ENCODE results near the gene ROBO3. TPM values are rescaled to one million over a fixed set of nuclear protein-coding genes. Genes with fewer than 3 reads are reported as not detected.

ROBO3 gene
- total and polyA plus RNA-seq, 4 donors, result 2.1 to 63.0 (median 17.7) TPM

DNA sequence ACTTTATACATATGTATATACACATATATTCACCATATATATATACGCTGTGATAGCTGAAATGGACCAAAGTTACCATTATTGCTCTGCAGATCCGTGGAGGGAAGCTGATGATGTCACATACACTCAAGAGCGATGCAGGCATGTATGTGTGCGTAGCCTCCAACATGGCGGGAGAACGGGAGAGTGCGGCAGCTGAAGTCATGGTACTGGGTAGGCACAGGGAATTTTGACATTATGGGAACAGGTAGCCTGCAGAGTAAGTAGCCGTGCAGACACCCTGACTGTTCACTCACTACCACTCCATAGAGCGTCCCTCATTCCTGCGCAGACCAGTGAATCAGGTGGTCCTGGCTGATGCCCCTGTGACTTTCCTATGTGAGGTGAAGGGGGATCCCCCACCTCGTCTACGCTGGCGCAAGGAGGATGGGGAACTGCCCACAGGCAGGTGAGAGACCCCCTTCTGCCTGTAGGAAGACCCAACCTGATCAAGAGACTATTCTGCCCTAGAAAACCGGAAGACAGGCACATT, 4.7 kb downstream of the ROBO3 start:
- WGBS, 2 donors, result 46 to 49% methylated on average over 14 of the region's 14 CpGs
- ATAC-seq (ENCODE audit: low FRiP score), result no peak
- no peaks in the 10 kb centered on the region for H3K27me3 ChIP-seq (ENCODE audit: control insufficient read depth in 1 of 2, insufficient read depth in 2 of 2, low read length in 1 of 2)
- H3K4me3 ChIP-seq (ENCODE audit: low read length in 2 of 2), result no peak overlapping the region
- no peak for DNase-seq
- no peaks in the 10 kb centered on the region for H3K4me1 ChIP-seq (ENCODE audit: control insufficient read depth in 1 of 2, insufficient read depth in 2 of 2, low read length in 2 of 2)
- no peaks in the 10 kb centered on the region for H3K9me3 ChIP-seq (ENCODE audit: control insufficient read depth, low read length)
- H3K27ac ChIP-seq (ENCODE audit: low read depth in 1 of 2, low read length in 2 of 2), result no peak overlapping the region
- intact Hi-C loops (cut with DNase I), result loop anchor here in 1 of 2 donors (10.0 kb wide), 1 partner anchor 455 kb away; no protein-coding TSS in a partner anchor
- H3K36me3 ChIP-seq (ENCODE audit: control insufficient read depth in 1 of 2, insufficient read depth in 2 of 2, low read length in 1 of 2), result no peaks in the 10 kb centered on the region

DNA sequence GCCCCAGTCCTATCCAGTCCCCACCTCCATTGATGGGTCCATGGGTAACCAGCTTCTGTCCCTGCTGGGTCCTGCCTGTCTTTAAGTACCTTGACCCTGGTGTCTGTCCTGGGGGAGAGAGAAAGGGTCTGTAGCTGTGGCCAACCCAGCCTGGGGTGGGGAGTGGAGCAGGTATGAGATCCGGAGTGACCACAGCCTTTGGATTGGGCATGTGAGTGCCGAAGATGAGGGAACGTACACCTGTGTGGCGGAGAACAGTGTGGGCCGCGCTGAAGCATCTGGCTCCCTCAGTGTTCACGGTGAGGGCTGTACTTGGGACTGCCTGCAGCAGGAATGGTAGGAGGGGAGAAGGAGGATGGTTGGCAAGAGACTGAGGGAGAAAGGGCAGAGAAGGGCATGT, 5.2 kb downstream of the ROBO3 start:
- H3K27me3 ChIP-seq (ENCODE audit: control insufficient read depth in 1 of 2, insufficient read depth in 2 of 2, low read length in 1 of 2), result no peaks in the 10 kb centered on the region
- no peaks in the 10 kb centered on the region for H3K36me3 ChIP-seq (ENCODE audit: control insufficient read depth in 1 of 2, insufficient read depth in 2 of 2, low read length in 1 of 2)
- H3K9me3 ChIP-seq (ENCODE audit: control insufficient read depth, low read length), result no peaks in the 10 kb centered on the region
- ATAC-seq (ENCODE audit: low FRiP score), result no peak
- no peak for DNase-seq
- 40 to 53% methylated on average over 7 of the region's 7 CpGs for WGBS, 2 donors
- H3K4me1 ChIP-seq (ENCODE audit: control insufficient read depth in 1 of 2, insufficient read depth in 2 of 2, low read length in 2 of 2), result no peaks in the 10 kb centered on the region
- no peak overlapping the region for H3K4me3 ChIP-seq (ENCODE audit: low read length in 2 of 2)
- no peak overlapping the region for H3K27ac ChIP-seq (ENCODE audit: low read depth in 1 of 2, low read length in 2 of 2)
- intact Hi-C loops (cut with DNase I), result loop anchor here in 1 of 2 donors (10.0 kb wide), 1 partner anchor 456 kb away; no protein-coding TSS in a partner anchor

DNA sequence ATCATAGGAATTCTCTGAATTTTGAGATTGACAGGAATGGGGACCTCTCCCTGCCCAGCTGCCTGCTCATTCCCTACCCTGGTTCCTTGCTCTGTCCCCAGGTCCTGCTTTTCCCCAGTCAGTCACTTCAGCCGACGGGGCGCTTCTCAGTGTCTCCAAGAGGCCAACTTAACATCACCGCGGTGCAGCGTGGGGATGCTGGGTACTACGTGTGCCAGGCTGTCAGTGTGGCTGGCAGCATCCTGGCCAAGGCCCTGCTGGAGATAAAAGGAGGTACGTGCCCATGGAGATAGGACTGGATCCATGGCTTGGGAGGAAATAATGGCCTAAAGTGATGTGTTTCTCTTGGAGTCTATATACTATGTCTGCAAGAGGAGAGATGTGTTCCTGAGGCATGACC, 7.0 kb downstream of the ROBO3 start:
- intact Hi-C loops (cut with DNase I), result loop anchor here in 1 of 2 donors (10.0 kb wide), 1 partner anchor 457 kb away; no protein-coding TSS in a partner anchor
- DNase-seq (no peak), ATAC-seq (ENCODE audit: low FRiP score) (no peak)
- no peaks in the 10 kb centered on the region for H3K4me1 ChIP-seq (ENCODE audit: control insufficient read depth in 1 of 2, insufficient read depth in 2 of 2, low read length in 2 of 2)
- no peaks in the 10 kb centered on the region for H3K27me3 ChIP-seq (ENCODE audit: control insufficient read depth in 1 of 2, insufficient read depth in 2 of 2, low read length in 1 of 2)
- 33 to 35% methylated on average over 8 of the region's 8 CpGs for WGBS, 2 donors
- no peak overlapping the region for H3K27ac ChIP-seq (ENCODE audit: low read depth in 1 of 2, low read length in 2 of 2)
- H3K36me3 ChIP-seq (ENCODE audit: control insufficient read depth in 1 of 2, insufficient read depth in 2 of 2, low read length in 1 of 2), result no peaks in the 10 kb centered on the region
- no peak overlapping the region for H3K4me3 ChIP-seq (ENCODE audit: low read length in 2 of 2)
- no peaks in the 10 kb centered on the region for H3K9me3 ChIP-seq (ENCODE audit: control insufficient read depth, low read length)

DNA sequence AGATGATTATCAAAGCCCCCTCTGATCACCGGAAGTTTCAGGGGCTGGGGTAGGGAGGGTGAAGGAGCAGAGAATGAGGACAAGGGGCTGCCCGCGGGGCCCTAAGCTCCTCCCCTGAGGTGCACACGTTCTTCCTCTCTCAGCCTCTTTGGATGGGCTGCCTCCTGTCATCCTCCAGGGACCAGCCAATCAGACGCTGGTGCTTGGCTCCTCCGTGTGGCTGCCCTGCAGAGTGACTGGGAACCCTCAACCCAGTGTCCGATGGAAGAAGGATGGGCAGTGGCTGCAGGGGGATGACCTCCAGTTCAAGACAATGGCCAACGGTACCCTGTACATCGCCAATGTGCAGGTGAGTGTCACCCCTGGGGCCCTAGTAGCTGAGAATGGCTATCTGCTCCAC, 7.5 kb downstream of the ROBO3 start:
- intact Hi-C loops (cut with DNase I), result loop anchor here in 1 of 2 donors (10.0 kb wide), 1 partner anchor 458 kb away; no protein-coding TSS in a partner anchor
- ATAC-seq (ENCODE audit: low FRiP score) (no peak), DNase-seq (no peak)
- Histone ChIP-seq H3K27me3 (ENCODE audit: control insufficient read depth in 1 of 2, insufficient read depth in 2 of 2, low read length in 1 of 2) (no peaks in the 10 kb centered on the region), H3K4me1 (ENCODE audit: control insufficient read depth in 1 of 2, insufficient read depth in 2 of 2, low read length in 2 of 2) (no peaks in the 10 kb centered on the region), H3K27ac (ENCODE audit: low read depth in 1 of 2, low read length in 2 of 2) (no peak overlapping the region), H3K36me3 (ENCODE audit: control insufficient read depth in 1 of 2, insufficient read depth in 2 of 2, low read length in 1 of 2) (no peaks in the 10 kb centered on the region), H3K9me3 (ENCODE audit: control insufficient read depth, low read length) (no peaks in the 10 kb centered on the region), H3K4me3 (ENCODE audit: low read length in 2 of 2) (no peak overlapping the region)
- WGBS, 2 donors, result 26 to 31% methylated on average over 9 of the region's 9 CpGs

- DNase-seq, result no peak
Observed at GRCh38 chr11:124873951-124874350, 8.7 kb downstream of the ROBO3 start.

DNA sequence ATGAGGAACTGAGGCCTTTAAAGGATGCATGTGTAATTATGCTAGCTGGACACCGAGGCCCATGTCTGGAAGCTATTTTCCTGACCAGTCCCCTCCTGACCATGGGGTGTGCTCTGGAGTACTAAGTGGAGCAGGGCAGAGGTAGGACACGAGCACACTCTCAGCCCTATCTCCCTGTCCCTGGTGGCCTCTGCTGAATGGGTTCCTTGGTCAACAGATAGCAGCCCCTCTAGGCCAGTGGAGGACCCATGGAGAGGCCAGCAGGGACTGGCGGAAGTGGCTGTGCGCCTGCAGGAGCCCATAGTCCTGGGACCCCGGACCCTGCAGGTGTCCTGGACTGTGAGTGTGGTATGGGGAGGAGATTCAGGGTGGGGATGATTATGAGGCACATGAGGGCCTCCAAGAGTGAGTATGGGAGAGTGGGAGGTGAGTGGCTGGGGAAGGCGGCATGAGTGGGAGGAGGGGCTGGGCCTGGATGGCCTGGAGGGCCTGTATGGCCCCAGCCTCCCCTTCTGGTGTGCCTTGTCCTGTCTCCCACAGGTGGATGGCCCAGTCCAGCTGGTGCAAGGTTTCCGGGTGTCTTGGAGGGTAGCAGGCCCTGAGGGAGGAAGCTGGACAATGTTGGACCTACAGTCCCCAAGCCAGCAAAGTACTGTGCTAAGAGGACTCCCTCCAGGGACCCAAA, 9.5 kb downstream of the ROBO3 start:
- no peak overlapping the region for H3K4me3 ChIP-seq (ENCODE audit: low read length in 2 of 2)
- WGBS, 2 donors, result 94 to 95% methylated on average over 7 of the region's 7 CpGs
- no peaks in the 10 kb centered on the region for H3K36me3 ChIP-seq (ENCODE audit: control insufficient read depth in 1 of 2, insufficient read depth in 2 of 2, low read length in 1 of 2)
- no peak for DNase-seq
- intact Hi-C loops (cut with DNase I), result loop anchor here in 1 of 2 donors (10.0 kb wide), 1 partner anchor 460 kb away; no protein-coding TSS in a partner anchor
- ATAC-seq (ENCODE audit: low FRiP score), result no peak
- H3K27ac ChIP-seq (ENCODE audit: low read depth in 1 of 2, low read length in 2 of 2), result no peak overlapping the region
- no peaks in the 10 kb centered on the region for H3K27me3 ChIP-seq (ENCODE audit: control insufficient read depth in 1 of 2, insufficient read depth in 2 of 2, low read length in 1 of 2)
- no peaks in the 10 kb centered on the region for H3K9me3 ChIP-seq (ENCODE audit: control insufficient read depth, low read length)
- no peaks in the 10 kb centered on the region for H3K4me1 ChIP-seq (ENCODE audit: control insufficient read depth in 1 of 2, insufficient read depth in 2 of 2, low read length in 2 of 2)

More at GRCh38 chr11:124873951-124874350, 8.7 kb downstream of the ROBO3 start:
- Histone ChIP-seq H3K4me3 (ENCODE audit: low read length in 2 of 2) (no peak overlapping the region), H3K9me3 (ENCODE audit: control insufficient read depth, low read length) (no peaks in the 10 kb centered on the region), H3K4me1 (ENCODE audit: control insufficient read depth in 1 of 2, insufficient read depth in 2 of 2, low read length in 2 of 2) (no peaks in the 10 kb centered on the region), H3K36me3 (ENCODE audit: control insufficient read depth in 1 of 2, insufficient read depth in 2 of 2, low read length in 1 of 2) (no peaks in the 10 kb centered on the region), H3K27ac (ENCODE audit: low read depth in 1 of 2, low read length in 2 of 2) (no peak overlapping the region), H3K27me3 (ENCODE audit: control insufficient read depth in 1 of 2, insufficient read depth in 2 of 2, low read length in 1 of 2) (no peaks in the 10 kb centered on the region)
- intact Hi-C loops (cut with DNase I), result loop anchor here in 1 of 2 donors (10.0 kb wide), 1 partner anchor 459 kb away; no protein-coding TSS in a partner anchor
- no peak for ATAC-seq (ENCODE audit: low FRiP score)
- 89 to 92% methylated on average over 8 of the region's 8 CpGs for WGBS, 2 donors

- H3K27ac ChIP-seq (ENCODE audit: low read depth in 1 of 2, low read length in 2 of 2), result no peak overlapping the region
- DNase-seq (no peak), ATAC-seq (ENCODE audit: low FRiP score) (no peak)
- WGBS, 2 donors, result 55 to 65% methylated on average over 3 of the region's 3 CpGs
- no peaks in the 10 kb centered on the region for H3K9me3 ChIP-seq (ENCODE audit: control insufficient read depth, low read length)
- H3K36me3 ChIP-seq (ENCODE audit: control insufficient read depth in 1 of 2, insufficient read depth in 2 of 2, low read length in 1 of 2), result no peaks in the 10 kb centered on the region
- H3K4me1 ChIP-seq (ENCODE audit: control insufficient read depth in 1 of 2, insufficient read depth in 2 of 2, low read length in 2 of 2), result no peaks in the 10 kb centered on the region
- no peak overlapping the region for H3K4me3 ChIP-seq (ENCODE audit: low read length in 2 of 2)
- intact Hi-C loops (cut with DNase I), result loop anchor here in 1 of 2 donors (10.0 kb wide), 1 partner anchor 461 kb away; no protein-coding TSS in a partner anchor
- no peaks in the 10 kb centered on the region for H3K27me3 ChIP-seq (ENCODE audit: control insufficient read depth in 1 of 2, insufficient read depth in 2 of 2, low read length in 1 of 2)
Observed at GRCh38 chr11:124875401-124875800, 10.2 kb downstream of the ROBO3 start.

DNA sequence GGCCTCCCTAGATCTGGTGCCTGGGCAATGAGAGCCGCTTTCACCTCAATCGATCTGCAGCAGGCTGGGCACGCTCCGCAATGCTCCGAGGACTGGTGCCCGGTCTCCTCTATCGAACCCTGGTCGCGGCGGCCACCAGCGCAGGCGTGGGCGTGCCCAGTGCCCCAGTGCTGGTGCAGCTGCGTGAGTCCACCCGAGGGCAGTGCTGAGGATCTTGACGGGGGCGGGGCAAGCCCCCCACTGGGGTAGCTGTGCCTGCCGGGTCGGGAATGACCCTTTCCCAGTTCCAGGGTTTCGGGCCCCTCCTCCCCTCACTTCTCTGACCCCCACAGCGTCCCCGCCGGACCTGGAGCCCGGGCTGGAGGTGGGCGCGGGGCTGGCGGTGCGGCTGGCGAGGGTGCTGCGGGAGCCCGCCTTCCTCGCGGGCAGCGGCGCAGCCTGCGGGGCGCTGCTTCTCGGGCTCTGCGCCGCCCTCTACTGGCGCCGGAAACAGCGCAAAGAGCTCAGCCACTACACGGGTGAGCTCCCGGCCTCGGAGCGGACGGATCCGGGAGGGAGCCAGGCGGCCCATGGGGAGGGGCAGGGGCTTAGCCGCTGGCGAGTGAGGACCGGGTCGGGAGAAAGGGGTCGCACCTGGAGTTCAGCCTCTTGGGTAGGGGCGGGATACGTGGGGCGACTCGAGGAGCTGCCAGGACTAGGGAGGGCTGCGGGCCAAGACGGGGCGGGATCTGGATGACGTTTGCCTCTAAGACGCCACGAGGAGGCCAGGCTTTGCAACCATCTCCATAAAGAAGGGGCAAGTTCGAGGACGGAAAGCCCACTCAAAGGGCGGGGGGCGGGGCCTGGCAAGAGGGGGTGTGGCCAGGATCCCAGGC, 10.9 kb downstream of the ROBO3 start:
- ATAC-seq (ENCODE audit: low FRiP score), result peak; percentile 94
- Histone ChIP-seq H3K36me3 (ENCODE audit: control insufficient read depth in 1 of 2, insufficient read depth in 2 of 2, low read length in 1 of 2) (no peaks in the 10 kb centered on the region), H3K9me3 (ENCODE audit: control insufficient read depth, low read length) (no peaks in the 10 kb centered on the region), H3K27ac (ENCODE audit: low read depth in 1 of 2, low read length in 2 of 2) (peak overlapping the region in 1 of 2 donors; percentile 6), H3K4me1 (ENCODE audit: control insufficient read depth in 1 of 2, insufficient read depth in 2 of 2, low read length in 2 of 2) (no peaks in the 10 kb centered on the region), H3K4me3 (ENCODE audit: low read length in 2 of 2) (peak overlapping the region; percentile 15 to 49), H3K27me3 (ENCODE audit: control insufficient read depth in 1 of 2, insufficient read depth in 2 of 2, low read length in 1 of 2) (no peaks in the 10 kb centered on the region)
- 1% methylated on average over 69 of the region's 69 CpGs for WGBS, 2 donors
- intact Hi-C loops (cut with DNase I), result loop anchor here in 1 of 2 donors (10.0 kb wide), 1 partner anchor 461 kb away; no protein-coding TSS in a partner anchor
- peak; percentile 91 to 95 for DNase-seq
